Activated CD8-positive, alpha-beta memory T cell treated with anti-CD3 and anti-CD28 coated beads, Interleukin-2, amount 50 U/mL, for 1 hour (primary cell): ENCODE measurements around the gene GTPBP6.
"Not testable (repeated sequence)": the region's sequence is repeated elsewhere in the genome, so short reads cannot be mapped to it uniquely, and the experiment has no call there.

Source experiments
- DNase-seq: peaks from one replicate; pipeline ENCODE4 v3.0.0-alpha.2; 2020; ENCODE audit errors: extremely low read depth

GTPBP6 gene

DNA sequence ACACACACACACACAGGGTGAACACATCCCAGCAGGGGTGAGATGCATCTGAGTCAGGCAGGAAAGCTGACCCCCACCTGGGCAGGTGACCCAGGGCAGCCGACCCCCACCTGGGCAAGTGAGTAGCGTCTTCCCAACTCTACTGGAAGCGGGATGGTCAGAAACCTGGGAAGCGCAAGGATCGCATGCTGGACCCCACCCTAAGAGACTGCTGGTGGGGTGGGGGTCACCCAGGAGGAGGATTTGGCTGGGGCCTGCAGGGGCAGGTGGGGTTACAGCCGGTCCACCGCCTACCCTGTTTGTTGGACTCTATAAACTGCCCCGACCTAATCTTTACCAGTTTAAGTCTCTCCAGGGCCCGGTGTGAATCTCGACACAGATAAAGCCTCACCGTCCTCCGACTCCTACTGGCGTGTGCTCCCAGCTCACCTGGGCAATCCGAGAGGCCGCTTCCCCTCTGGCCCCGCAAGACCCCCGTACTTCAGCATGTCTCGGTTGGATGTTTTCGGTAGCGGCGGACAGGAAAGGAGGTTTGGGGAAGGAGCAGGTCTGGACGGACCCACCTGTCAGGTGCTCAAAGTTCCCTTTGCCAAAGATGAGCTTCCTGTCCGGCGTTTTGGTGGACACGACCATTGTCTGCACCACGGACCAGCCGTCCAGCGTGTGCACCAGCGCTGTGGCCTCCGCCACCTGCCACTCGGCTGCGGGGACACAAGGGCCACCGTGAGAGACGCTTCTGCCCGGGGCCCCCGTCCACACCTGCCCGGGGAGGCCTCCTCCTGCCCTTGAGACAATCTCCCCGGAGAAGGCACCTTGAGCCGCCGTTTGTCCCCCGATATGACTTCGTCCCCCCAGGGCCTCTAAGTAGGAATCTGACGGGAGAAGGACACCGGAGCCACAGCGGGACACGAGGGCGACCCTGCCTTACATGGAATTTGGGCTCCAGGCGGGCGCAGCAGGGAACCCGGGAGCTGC is 2.0 kb downstream of the GTPBP6 start:
- DNase-seq = no peak

DNA sequence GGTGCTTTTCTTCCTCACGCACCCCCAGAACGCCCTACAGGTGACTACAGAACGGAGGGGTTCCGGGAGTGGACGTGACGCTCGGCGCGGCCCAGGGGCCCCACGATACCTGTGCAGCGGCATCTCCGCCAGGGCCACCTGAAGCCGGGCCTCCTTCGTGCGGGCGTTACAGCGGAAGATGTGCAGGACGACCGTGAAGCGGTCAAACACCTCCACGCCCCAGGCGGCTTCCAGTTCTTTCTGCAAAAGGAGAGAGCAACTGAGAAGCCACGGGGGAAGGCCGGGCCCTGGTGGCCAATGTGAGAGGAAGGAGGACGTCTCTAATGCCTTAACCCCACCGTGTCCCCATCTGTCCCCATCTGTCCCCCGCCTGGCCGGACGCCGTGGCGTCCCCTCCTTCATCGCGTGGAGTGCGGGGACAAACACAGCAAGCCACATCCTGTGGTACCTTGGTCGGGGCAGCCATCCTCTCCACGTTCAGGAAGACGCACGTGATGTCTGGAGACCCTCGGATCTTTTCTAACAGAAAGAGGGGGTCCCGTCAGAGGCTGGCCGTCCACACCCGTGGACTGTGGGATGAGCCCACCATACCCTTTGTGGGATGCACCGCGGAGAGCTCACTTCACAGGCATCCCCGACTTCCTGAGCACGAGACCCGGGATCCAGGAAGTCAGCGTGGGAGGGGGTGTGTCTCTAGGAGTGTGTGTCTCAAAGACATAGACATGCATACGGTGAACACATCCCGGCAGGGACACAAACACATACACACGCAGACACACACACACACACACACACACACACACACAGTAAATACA is 3.6 kb downstream of the GTPBP6 start:
- no peak for DNase-seq

DNA sequence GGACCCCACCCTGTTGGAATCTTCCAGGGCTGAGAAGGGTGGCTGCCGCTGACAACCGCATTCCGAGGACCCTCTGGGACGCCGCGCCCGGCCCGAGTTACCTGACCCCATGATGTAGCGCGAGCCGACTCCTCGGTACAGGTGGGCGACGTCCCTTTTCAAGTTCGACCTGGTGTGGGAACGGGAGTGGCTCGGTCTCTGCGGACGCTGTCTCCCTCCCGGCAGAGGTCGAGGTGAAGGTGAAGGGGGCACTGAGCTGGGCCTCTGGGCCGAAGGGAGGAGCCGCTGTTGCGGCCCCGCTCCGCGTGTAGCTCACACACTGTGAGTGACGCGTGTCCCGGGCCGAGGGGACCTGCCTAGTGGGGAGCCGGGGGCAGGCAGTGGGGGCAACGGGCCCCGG is 4.5 kb downstream of the GTPBP6 start:
- DNase-seq = no peak

DNA sequence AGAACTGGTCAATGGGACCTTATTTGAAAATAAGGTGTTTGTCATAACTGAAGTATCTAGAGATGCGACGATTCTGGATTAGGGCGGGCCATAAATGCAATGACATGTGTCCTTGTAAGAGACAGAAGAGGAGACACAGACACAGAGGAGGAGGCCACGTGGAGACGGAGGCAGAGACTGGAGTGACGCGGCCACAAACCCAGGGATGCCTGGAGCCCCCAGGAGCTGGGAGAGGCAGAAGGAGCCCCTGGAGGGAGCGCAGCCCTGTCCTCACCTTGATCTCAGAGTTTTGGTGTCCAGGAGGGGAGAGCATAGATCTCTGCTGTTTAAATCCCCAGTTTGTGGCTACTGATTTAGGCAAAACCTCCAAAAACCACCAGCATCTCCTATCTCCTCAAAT is 5.0 kb downstream of the GTPBP6 start:
- DNase-seq = no peak

DNA sequence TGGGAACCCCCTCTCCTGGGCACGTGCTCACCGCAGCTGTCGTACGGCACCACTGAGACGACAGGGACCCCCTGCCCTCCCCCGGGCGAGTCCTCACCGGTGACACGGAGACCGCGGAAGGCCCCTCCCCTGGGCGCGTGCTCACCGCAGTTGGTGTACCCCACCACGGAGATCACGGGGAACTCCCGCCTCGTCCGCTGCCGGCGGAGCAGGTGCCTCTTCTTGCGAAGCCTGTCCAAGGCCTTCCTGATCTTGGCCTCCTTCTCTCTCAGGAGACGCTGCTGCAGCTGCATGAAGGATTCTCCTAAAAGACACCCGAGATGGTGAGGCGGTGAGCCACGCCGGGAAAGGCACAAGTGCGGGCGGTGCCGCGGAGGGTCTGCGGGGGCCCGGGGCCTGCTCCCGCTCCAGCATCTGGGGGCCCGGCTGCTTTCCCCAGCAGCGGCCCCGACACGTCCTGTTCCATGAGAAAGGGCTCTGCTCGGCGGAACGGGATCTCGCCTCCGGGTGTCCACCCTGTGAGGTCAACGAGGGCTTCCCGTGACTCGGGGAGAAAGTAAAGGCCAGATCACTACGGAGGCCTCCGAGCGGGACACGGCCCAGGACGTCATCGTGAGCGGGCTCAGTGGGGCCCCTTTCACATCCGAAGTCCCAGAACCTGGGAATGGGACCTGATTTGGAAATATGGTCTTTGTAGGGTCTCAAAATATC is 5.8 kb downstream of the GTPBP6 start:
- DNase-seq = no peak

DNA sequence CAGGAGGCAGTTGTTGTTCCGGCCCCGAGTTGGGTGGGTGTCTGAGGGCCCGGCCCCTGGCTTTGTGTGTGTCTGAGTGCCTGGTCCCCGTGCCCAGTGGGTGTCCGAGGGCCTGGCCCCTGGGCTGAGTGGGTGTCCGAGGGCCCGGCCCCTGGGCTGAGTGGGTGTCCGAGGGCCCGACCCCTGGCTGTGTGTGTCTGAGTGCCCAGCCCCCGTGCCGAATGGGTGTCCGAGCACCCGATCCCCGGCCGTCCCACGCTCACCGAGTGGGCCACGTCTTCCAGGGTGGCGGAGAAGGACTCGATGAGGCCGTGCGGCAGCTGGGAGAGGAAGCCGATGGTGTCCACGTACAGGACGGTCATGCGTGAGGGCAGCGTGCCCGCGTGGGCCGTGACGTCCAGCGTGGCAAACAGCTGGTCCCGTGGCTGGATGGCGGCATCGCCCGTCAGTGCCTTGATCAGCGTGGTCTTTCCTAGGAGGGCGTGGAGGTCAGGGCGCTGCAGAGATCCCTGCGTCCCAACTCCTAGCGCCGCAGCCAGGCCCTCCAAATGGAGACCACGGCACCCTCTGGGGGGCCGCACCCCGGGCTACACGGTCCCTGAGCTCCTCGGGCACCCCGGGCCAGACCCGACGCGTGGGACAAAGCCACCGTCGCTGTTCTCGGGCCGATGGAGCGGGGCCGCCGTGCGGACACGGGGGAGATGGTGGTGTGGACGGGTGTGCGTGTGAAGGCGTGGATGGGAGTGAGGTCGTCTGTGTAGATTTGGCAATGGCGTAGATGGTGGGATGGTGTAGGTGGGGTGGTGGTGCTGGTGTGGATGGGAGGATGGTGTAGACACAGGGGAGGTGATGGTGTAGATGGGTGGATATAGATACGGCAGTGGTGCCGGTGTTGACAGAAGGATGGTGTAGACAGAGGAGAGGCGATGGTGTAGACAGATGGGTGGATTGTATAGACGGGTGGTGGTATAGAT is 7.2 kb downstream of the GTPBP6 start:
- no peak for DNase-seq

DNA sequence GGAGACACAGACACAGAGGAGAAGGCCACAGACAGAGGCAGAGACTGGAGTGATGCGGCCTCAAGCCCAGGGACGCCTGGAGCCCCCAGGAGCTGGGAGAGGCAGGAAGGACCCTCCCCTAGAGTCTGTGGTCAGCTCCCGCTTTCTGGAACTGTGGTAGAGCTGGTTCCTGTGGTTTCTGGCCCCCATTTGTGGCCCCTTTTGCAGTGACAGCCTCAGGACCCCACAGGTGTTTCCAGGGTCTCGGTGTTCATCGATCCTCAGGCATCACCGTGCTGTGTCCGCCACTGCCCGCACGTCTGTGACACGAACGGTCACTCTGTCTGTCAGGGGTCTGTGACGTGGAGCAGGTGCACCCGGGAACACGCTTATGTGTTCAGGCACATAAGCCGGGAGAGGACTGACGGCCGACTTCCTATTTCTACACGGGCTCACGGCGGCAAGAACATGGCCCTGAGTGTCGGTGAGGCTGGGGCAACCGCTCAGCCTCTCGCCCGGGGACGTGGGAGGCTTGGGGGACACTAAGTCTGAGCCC is 7.9 kb downstream of the GTPBP6 start:
- DNase-seq = no peak

DNA sequence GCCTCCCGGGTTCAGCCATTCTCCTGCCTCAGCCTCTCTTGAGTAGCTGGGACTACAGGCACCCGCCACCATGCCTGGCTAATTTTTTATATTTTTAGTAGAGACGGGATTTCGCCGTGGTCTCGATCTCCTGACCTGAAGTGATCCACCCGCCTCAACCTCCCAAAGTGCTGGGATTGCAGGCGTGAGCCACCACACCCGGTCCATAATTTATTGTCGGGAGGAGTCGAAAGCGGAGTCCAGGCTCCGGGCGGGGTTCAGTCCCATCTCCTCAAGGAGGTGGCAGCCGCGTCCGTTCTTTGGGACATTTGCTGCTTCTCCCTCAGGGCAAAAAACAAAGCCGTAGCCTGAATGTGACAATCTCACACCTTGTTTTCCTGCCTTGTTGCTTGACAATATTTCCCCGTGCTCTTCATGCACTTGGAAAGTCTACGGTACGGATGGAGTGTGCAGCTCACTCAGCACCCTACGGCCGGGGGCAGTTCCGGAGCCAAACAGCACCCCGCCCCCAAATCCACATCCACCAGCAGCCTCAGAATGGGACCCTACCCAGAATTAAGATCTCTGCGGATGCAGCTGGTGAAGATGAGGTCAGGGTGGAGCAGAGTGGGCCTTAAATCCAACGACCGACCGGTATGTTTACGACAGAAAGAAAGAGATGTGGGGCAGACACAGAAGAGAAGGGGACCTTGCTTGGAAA is 9.6 kb downstream of the GTPBP6 start:
- no peak for DNase-seq

DNA sequence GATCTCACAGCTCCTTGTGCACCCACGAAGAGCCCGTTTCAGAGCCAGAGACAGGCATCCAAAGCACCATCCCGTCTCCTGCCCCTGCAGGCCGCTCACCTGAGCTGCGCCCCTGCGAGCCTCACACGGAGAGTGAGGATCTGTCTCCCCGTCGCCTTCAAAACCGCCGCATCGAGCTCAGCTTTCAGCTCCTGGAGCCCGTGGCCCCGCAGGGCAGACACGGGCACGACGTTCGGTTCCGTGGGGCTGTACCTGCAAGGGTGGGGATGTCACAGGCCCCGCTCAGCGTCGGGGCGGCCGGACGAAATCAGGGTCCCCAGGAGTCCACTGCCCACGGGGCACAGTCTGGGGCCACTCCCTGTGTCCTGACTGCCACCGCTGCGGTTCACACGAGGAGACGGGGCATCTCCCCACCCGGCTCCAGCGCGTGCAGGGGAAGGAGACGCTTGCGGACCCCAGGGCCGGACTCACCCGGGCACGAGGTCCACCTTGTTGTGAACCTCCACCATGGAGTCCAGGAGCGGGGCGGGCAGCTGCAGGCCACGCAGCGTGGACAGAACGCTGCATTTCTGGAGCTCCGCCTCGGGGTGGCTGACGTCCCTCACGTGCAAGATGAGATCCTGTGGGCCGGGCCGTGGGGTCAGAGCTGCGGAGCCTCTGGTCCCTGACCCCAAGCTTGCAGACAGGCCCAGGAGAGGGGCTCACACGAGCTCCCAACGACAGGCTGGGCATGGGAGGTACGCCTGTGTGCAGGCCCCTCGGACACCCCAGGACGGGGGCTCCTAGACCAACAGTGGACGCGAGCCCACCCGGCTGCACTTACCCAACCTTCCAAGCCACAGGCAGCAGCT is 11.1 kb downstream of the GTPBP6 start:
- DNase-seq = no peak

DNA sequence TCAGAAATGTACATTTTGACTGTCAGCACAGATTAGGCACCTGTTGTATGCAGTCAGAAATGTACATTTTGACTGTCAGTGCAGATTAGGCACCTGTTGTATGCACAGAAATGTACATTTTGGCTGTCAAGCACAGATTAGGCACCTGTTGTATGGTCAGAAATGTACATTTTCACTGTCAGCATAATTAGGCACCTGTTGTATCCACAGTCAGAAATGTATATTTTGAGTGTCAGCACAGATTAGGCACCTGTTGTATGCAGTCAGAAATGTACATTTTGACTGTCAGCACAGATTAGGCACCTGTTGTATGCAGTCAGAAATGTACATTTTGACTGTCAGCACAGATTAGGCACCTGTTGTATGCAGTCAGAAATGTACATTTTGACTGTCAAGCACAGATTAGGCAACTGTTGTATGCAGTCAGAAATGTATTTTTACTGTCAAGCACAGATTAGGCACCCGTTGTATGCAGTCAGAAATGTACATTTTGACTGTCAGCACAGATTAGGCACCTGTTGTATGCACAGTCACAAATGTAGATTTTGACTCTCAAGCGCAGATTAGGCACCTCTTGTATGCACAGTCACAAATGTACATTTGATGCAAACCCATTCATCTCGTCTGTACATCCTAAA is 11.9 kb downstream of the GTPBP6 start:
- DNase-seq = not testable (repeated sequence)

DNA sequence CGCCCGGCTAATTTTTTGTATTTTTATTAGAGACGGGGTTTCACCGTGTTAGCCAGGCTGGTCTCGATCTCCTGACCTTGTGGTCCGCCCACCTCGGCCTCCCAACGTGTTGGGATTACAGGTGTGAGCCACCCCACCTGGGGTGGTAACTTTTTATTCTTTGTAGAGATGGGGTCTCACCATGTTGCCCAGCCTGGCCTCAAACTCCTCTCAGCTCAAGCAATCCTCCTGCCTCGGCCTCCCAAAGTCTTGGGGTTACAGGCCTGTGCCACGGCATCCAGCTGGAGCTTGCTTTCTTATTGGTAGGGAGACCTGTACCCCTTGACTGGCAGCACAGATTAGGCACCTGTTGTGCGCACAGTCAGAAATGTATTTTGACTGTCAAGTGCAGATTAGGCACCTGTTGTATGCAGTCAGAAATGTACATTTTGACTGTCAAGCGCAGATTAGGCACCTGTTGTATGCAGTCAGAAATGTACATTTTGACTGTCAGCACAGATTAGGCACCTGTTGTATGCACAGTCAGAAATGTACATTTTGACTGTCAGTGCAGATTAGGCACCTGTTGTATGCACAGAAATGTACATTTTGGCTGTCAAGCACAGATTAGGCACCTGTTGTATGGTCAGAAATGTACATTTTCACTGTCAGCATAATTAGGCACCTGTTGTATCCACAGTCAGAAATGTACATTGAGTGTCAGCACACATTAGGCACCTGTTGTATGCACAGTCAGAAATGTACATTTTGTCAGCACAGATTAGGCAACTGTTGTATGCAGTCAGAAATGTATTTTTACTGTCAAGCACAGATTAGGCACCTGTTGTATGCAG is 12.6 kb downstream of the GTPBP6 start:
- DNase-seq = not testable (repeated sequence)

DNA sequence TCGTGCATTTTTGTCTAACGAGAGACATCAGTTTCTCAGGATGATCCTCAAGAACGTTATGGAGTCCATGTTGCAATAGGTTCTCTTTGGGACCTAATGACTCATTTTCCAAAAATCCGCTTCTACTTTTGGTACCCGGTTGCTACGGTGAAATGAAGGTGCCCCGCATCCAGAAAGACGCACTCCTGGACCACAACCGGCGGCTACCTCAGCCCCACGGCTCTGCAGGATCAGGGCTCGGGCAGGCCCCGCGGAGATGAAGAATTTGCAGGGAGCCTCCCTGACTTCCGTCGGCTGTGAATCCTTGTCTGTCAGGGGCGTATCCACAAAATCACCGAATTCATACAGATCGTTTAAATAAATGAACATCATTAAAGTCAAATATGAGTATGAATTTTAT is 15.6 kb downstream of the GTPBP6 start:
- no peak for DNase-seq

DNA sequence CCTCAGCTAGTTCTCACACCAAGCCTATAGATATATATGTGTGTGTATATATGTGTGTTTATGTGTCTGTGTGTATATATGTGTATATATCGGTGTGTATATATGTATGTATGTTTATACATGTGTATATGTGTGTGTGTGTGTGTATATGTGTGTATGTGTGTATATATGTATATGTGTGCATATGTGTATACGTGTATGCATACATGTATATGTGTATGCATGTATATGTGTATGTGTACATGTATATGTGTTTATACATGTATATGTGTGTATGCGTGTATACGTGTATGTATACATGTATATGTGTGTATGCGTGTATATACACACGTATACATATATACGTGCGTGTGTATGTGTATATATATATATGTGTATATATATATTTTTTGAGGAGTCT is 18.3 kb downstream of the GTPBP6 start:
- DNase-seq = no peak

DNA sequence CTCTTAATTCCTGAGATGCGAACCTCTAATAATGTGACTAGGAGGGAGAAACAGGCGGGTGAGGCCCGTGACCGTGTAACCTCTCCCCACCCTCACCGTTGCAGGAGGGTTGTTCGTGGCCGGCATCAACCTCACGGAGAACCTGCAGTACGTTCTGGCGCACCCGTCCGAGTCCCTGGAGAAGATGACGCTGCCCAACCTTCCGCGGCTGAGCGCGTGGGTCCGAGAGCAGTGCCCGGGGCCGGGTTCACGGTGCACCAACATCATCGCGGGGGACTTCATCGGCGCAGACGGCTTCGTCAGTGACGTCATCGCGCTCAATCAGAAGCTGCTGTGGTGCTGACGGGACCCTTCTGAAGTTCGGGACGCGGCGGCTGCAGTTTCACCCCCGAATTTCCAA is 19.6 kb downstream of the GTPBP6 start:
- DNase-seq = no peak

DNA sequence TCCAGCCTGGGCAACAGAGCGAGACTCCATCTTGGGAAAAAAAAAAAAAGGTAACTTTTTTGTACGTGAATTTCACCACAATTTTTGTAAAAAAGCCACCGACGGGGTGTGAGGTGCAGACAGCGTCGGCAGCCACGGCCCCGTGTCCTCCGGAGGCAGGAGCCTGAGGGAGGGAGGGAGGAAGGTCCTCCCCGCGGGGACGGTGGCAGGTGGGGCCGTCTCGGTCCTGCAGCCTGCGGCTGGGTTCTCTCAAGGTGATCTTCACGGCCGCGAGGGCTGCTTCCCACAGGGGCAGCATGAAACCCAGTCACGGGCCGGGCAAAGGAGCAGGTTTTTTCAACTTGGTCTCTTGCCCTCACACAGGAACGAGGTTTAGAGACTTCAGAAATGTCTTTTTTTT is 23.5 kb downstream of the GTPBP6 start:
- DNase-seq = no peak

DNA sequence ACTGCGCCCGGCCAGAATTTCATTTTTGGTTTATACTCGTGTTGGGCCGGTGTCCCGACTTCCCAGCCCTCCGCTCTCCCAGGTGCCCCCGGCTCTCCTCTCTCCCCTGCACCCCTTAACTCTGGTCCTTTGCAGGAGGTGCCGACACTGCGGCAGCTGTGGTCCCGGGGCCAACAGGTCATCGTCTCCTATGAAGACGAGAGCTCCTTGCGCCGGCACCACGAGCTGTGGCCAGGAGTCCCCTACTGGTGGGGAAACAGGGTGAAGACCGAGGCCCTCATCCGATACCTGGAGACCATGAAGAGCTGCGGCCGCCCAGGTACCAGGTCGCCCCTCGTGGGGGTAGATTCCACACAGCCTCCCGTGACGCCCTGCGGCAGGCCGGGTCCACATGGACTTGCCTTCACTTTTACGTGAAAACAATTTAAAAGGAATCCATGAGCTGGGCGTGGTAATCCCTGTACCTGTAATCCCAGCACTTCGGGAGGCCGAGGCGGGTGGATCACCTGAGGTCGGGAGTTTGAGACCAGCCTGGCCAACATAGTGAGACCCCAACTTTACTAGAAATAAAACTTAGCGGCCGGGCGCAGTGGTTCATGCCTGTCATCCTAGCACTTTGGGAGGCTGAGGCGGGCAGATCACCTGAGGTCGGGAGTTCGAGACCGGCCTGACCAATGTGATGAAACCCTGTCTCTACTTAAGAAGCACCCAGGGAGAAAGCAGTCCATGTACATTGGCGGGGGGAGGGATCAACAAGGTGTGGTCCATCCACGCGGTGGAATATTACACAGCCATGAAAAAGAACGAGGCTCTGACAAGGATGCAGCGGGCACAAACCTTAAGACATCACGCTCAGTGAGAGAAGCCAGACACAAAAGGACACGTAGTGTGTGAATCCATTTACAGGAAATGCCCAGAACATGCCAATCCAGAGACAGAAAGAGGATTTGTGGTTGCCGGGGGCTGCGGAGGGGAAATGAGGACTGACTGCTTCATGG is 25.4 kb downstream of the GTPBP6 start:
- DNase-seq = no peak
